IMR-90 (cell line): ENCODE data around the gene CYP4F3. TPM values are rescaled to one million over a fixed set of nuclear protein-coding genes. Genes with fewer than 3 reads are reported as not detected.

Source experiments
- ATAC-seq: fragments of 200-7000 bp; cut with Tn5 transposase; 2 replicates; pipeline ENCODE4 v1.9.1; 2020; ENCODE audit warnings: low read depth, mild to moderate bottlenecking, moderate library complexity
- BruUV-seq: library from RNA; stranded (reverse); fragments of 400-500 nt; replicated peaks from 2 replicates; lab custom pipeline; 2021; lab: Mats Ljungman, UMichigan
- CTCF ChIA-PET: fragments of 300-600 bp; formaldehyde crosslinking; extraction: SDS; loops from one replicate; lab custom pipeline; 2021; ENCODE audit warnings: antibody characterized with exemption; lab: Yijun Ruan, JAX
- POLR2A ChIA-PET: fragments of 300-600 bp; sonication (Branson Sonifier 250); formaldehyde crosslinking; loops from one replicate; lab custom pipeline; 2022; ENCODE audit warnings: antibody characterized with exemption; ENCODE audit not compliant: unreplicated experiment; lab: Charles Lee
- DNase-seq: peaks from one replicate; pipeline ENCODE4 v3.0.0; 2013
- H2AFZ ChIP-seq: replicated peaks from 2 replicates; pipeline ENCODE3; 2013; ENCODE audit warnings: low read length, mild to moderate bottlenecking; ENCODE audit not compliant: poor library complexity
- H2AK5ac ChIP-seq: 2 replicates; pipeline ENCODE4 v1.6.1; 2013; ENCODE audit warnings: low read depth, low read length, inconsistent platforms
- H2AK9ac ChIP-seq: replicated peaks from 2 replicates; pipeline ENCODE3; 2013; ENCODE audit warnings: mild to moderate bottlenecking, low read depth, low read length, moderate library complexity; ENCODE audit not compliant: poor library complexity
- H2BK120ac ChIP-seq: 2 replicates; pipeline ENCODE4 v1.6.1; 2013; ENCODE audit warnings: low read depth, low read length, inconsistent platforms
- H2BK15ac ChIP-seq: 3 replicates; pipeline ENCODE4 v1.6.1; 2013; ENCODE audit warnings: low read depth, low read length, inconsistent platforms
- H2BK20ac ChIP-seq: 2 replicates; pipeline ENCODE4 v1.6.1; 2013; ENCODE audit warnings: low read depth, mild to moderate bottlenecking, inconsistent platforms, low read length, moderate library complexity
- H2BK5ac ChIP-seq: 2 replicates; pipeline ENCODE4 v1.6.1; 2013; ENCODE audit warnings: mild to moderate bottlenecking, low read depth, low read length, inconsistent platforms; ENCODE audit not compliant: poor library complexity, severe bottlenecking
- H3K14ac ChIP-seq: replicated peaks from 2 replicates; pipeline ENCODE4 v1.6.1; 2013; ENCODE audit warnings: low read depth, low read length, inconsistent platforms
- H3K18ac ChIP-seq: 2 replicates; pipeline ENCODE4 v1.6.1; 2013; ENCODE audit warnings: low read depth, low read length, control low read depth
- H3K23ac ChIP-seq: 2 replicates; pipeline ENCODE4 v1.6.1; 2013; ENCODE audit warnings: low read depth, low read length, inconsistent platforms
- H3K27ac ChIP-seq: 2 replicates; pipeline ENCODE4 v1.5.1; 2013; ENCODE audit warnings: mild to moderate bottlenecking, control low read depth, low read length; ENCODE audit not compliant: insufficient read depth
- H3K27me3 ChIP-seq: 2 replicates; pipeline ENCODE4 v1.6.1; 2013; ENCODE audit warnings: low read length; ENCODE audit not compliant: control insufficient read depth, insufficient read depth
- H3K36me3 ChIP-seq: 2 replicates; pipeline ENCODE4 v1.6.1; 2013; ENCODE audit warnings: low read length, mixed read lengths; ENCODE audit not compliant: control insufficient read depth, insufficient read depth
- H3K4ac ChIP-seq: 2 replicates; pipeline ENCODE4 v1.6.1; 2013; ENCODE audit warnings: low read depth, low read length, inconsistent platforms
- H3K4me1 ChIP-seq: 2 replicates; pipeline ENCODE4 v1.6.1; 2013; ENCODE audit warnings: low read length, mixed read lengths; ENCODE audit not compliant: control insufficient read depth, insufficient read depth
- H3K4me2 ChIP-seq: 2 replicates; pipeline ENCODE4 v1.6.1; 2013; ENCODE audit warnings: low read depth, mild to moderate bottlenecking, control low read depth, low read length, moderate library complexity
- H3K4me3 ChIP-seq: 2 replicates; pipeline ENCODE4 v1.5.1; 2013; ENCODE audit warnings: low read depth, mild to moderate bottlenecking, control low read depth, low read length, moderate library complexity; ENCODE audit not compliant: insufficient read depth
- H3K56ac ChIP-seq: 2 replicates; pipeline ENCODE4 v1.6.1; 2013; ENCODE audit warnings: low read length, inconsistent platforms; ENCODE audit not compliant: insufficient read depth; ENCODE audit errors: extremely low read depth
- H3K79me1 ChIP-seq, 2 experiments: 2 replicates each; pipeline ENCODE4 v1.6.1; 2013; ENCODE audit warnings: low read length in 2 of 2, inconsistent platforms in 1 of 2, low read depth in 1 of 2
- H3K9ac ChIP-seq: 2 replicates; pipeline ENCODE4 v1.6.1; 2013; ENCODE audit warnings: low read depth, low read length, control low read depth
- H3K9me1 ChIP-seq: 2 replicates; pipeline ENCODE4 v1.6.1; 2013; ENCODE audit warnings: low read length, inconsistent platforms; ENCODE audit not compliant: insufficient read depth
- H3K9me3 ChIP-seq: 2 replicates; pipeline ENCODE4 v1.6.1; 2013; ENCODE audit warnings: low read length; ENCODE audit not compliant: control insufficient read depth, insufficient read depth
- H4K20me1 ChIP-seq: 2 replicates; pipeline ENCODE4 v1.6.1; 2013; ENCODE audit warnings: low read length, inconsistent platforms; ENCODE audit not compliant: insufficient read depth
- H4K5ac ChIP-seq: 2 replicates; pipeline ENCODE4 v1.6.1; 2013; ENCODE audit warnings: mild to moderate bottlenecking, low read depth, low read length, control low read depth
- H4K8ac ChIP-seq, 2 experiments: 2 replicates each; pipeline ENCODE4 v1.6.1; 2013; ENCODE audit warnings: low read depth in 2 of 2, low read length in 2 of 2, control low read depth in 1 of 2, inconsistent platforms in 1 of 2
- H4K91ac ChIP-seq: 2 replicates; pipeline ENCODE4 v1.6.1; 2013; ENCODE audit warnings: low read depth, low read length, inconsistent platforms; ENCODE audit not compliant: insufficient read depth
- CHD1 ChIP-seq: IDR thresholded peaks from 2 replicates; pipeline ENCODE4 v1.6.1; 2012; ENCODE audit warnings: low read depth, low read length, improper control_type of control experiment
- CTCF ChIP-seq: conservative IDR thresholded peaks from 2 replicates; pipeline ENCODE4 v1.5.1; 2012; ENCODE audit warnings: mild to moderate bottlenecking, low read depth, low read length, improper control_type of control experiment
- ELK1 ChIP-seq: fragments of 150-350 bp; IDR thresholded peaks from 2 replicates; pipeline ENCODE4 v1.6.1; 2016; ENCODE audit warnings: low read depth, mild to moderate bottlenecking, low read length, moderate library complexity, borderline replicate concordance
- FOS ChIP-seq: fragments of 150-350 bp; IDR thresholded peaks from 2 replicates; pipeline ENCODE4 v1.6.1; 2016; ENCODE audit warnings: low read depth, low read length
- MXI1 ChIP-seq: IDR thresholded peaks from 2 replicates; pipeline ENCODE4 v1.6.1; 2012; ENCODE audit warnings: low read depth, mild to moderate bottlenecking, low read length, moderate library complexity, borderline replicate concordance
- NFE2L2 ChIP-seq: fragments of 150-350 bp; IDR thresholded peaks from 2 replicates; pipeline ENCODE4 v1.6.1; 2016; ENCODE audit warnings: low read depth, mild to moderate bottlenecking, low read length
- RAD21 ChIP-seq: IDR thresholded peaks from 2 replicates; pipeline ENCODE4 v1.6.1; 2012; ENCODE audit warnings: low read length, improper control_type of control experiment
- RCOR1 ChIP-seq: IDR thresholded peaks from 2 replicates; pipeline ENCODE4 v1.6.1; 2012; ENCODE audit warnings: mild to moderate bottlenecking, low read length, improper control_type of control experiment; ENCODE audit not compliant: insufficient replicate concordance
- SMC3 ChIP-seq: fragments of 150-350 bp; IDR thresholded peaks from 2 replicates; pipeline ENCODE4 v1.6.1; 2016; ENCODE audit warnings: low read depth, mild to moderate bottlenecking, antibody characterized with exemption, low read length, moderate library complexity
- USF2 ChIP-seq: fragments of 150-350 bp; IDR thresholded peaks from 2 replicates; pipeline ENCODE4 v1.6.1; 2017; ENCODE audit warnings: mild to moderate bottlenecking, antibody characterized with exemption, low read length, low read depth
- WGBS, 2 experiments: methylation state at CpG; one replicate each; pipeline versions ENCODE4 v1.1.5 to v1.1.7; 2013; ENCODE audit warnings: missing lambda C conversion rate in 2 of 2; ENCODE audit not compliant: insufficient read length in 1 of 2; ENCODE audit errors: extremely low coverage in 2 of 2; 5-methylcytosine and 5-hydroxymethylcytosine counted together
- dilution Hi-C: fragments of 300-500 bp; cut with HindIII; formaldehyde crosslinking; loops from one replicate; pipeline ENCODE4 v1.14.3; 2018; ENCODE audit warnings: low sequenced_read_pairs; ENCODE audit not compliant: unreplicated experiment
- in situ Hi-C: fragments of 300-500 bp; cut with MboI; formaldehyde crosslinking; loops from 3 replicates; pipeline ENCODE4 v1.14.3; 2019; ENCODE audit warnings: low sequenced_read_pairs, inconsistent platforms, mixed read lengths
- intact Hi-C: fragments of 100-400 bp; cut with micrococcal nuclease; formaldehyde crosslinking; loops from 2 replicates; pipeline ENCODE4 v1.10.0; 2022
- polyA plus RNA-seq, 3 experiments: library from polyadenylated mRNA; depleted of rRNA; stranded (reverse); fragments of >200 nt; gene quantifications; 2 replicates each; pipeline ENCODE4 v1.2.3, GENCODE V29; 2012; ENCODE audit warnings: low replicate concordance in 1 of 3
- total RNA-seq: library from RNA; depleted of rRNA; stranded (reverse); fragments of >200 nt; gene quantifications from 2 replicates; pipeline ENCODE4 v1.2.3, GENCODE V29; 2012

CYP4F3 gene
- total and polyA plus RNA-seq, 2 of the 4 experiments (the other 2 are of a cell fraction) = not detected

- Histone ChIP-seq H4K91ac (no peak overlapping the region), H2BK15ac (no peak overlapping the region), H3K27me3 (no peaks in the 10 kb centered on the region), H2AK5ac (no peak overlapping the region), H2AFZ (no peak overlapping the region), H2BK120ac (no peak overlapping the region), H3K4ac (no peak overlapping the region), H3K4me2 (no peak overlapping the region), H3K56ac (no peak overlapping the region), H3K4me1 (no peaks in the 10 kb centered on the region), H4K20me1 (no peaks in the 10 kb centered on the region), H3K36me3 (no peaks in the 10 kb centered on the region), H4K8ac (no peak overlapping the region), H3K23ac (no peak overlapping the region), H2BK20ac (no peak overlapping the region), H3K9me1 (no peaks in the 10 kb centered on the region), H3K14ac (no peak overlapping the region), H2AK9ac (no peak overlapping the region), H4K5ac (no peak overlapping the region), H3K4me3 (no peak overlapping the region), H3K18ac (no peak overlapping the region), H3K9me3 (peaks cover 15% of the 10 kb centered on the region; the same call in 1 of the 2 replicates), H3K9ac (no peak overlapping the region), H3K79me1 (no peaks in the 10 kb centered on the region), H2BK5ac (no peak overlapping the region), H3K27ac (no peak overlapping the region)
- intact Hi-C loops (no loop called here), dilution Hi-C loops (no loop called here), in situ Hi-C loops (no loop called here)
- no peak for DNase-seq
- ChIA-PET CTCF (no interaction called here), POLR2A (no interaction called here)
- no TSS peak for BruUV-seq
- ATAC-seq = no peak
- 0% methylated on average over 1 of the region's 7 CpGs; no CpG with 5 or more reads in 1 of the 2 experiments for WGBS, 2 experiments
- no peak for TF ChIP-seq NFE2L2
- TF ChIP-seq CTCF = no peak
- no peak for TF ChIP-seq USF2
- TF ChIP-seq SMC3 = no peak
- TF ChIP-seq FOS = no peak
- TF ChIP-seq RAD21 = no peak
- no peak for TF ChIP-seq ELK1
- TF ChIP-seq MXI1 = no peak
- no peak for TF ChIP-seq CHD1
- TF ChIP-seq RCOR1 = no peak
Observed at GRCh38 chr19:15616627-15617270, 23.9 kb upstream of the CYP4F3 start.
